Measurements from ENCODE around the gene CCDC190.
"Not testable (repeated sequence)": the region's sequence is repeated elsewhere in the genome, so short reads cannot be mapped to it uniquely, and the experiment has no call there.

The CCDC190 gene

GRCh38 chr1:162861101-162861500 is at the start of gene CCDC190:
TSS of gene CCDC190 (minus strand) at chr1:162861175. CDS start at chr1:162859646, 1,529 bp downstream.
- DNase-seq (ENCODE audit: low read depth in 2 of 3, low spot score in 1 of 3), result no peak

GRCh38 chr1:162910161-162910560 is 49.2 kb upstream of the CCDC190 start:
- DNase-seq (ENCODE audit: low read depth in 2 of 3, low spot score in 1 of 3), result no peak

GRCh38 chr1:162908780-162909179 is 47.8 kb upstream of the CCDC190 start:
- DNase-seq (ENCODE audit: low read depth in 2 of 3, low spot score in 1 of 3), result no peak

GRCh38 chr1:162908236-162908635 is 47.3 kb upstream of the CCDC190 start:
- DNase-seq (ENCODE audit: low read depth in 2 of 3, low spot score in 1 of 3), result no peak

- DNase-seq (ENCODE audit: low read depth in 2 of 3, low spot score in 1 of 3), result no peak
Observed at GRCh38 chr1:162906485-162906884, 45.5 kb upstream of the CCDC190 start.

GRCh38 chr1:162905174-162906158 is 44.5 kb upstream of the CCDC190 start:
- no peak for DNase-seq (ENCODE audit: low read depth in 2 of 3, low spot score in 1 of 3)

- no peak for DNase-seq (ENCODE audit: low read depth in 2 of 3, low spot score in 1 of 3)
Observed at GRCh38 chr1:162904579-162904978, 43.6 kb upstream of the CCDC190 start.

- DNase-seq (ENCODE audit: low read depth in 2 of 3, low spot score in 1 of 3), result no peak
Observed at GRCh38 chr1:162904023-162904422, 43.0 kb upstream of the CCDC190 start.

GRCh38 chr1:162903246-162903645 is 42.3 kb upstream of the CCDC190 start:
- DNase-seq (ENCODE audit: low read depth in 2 of 3, low spot score in 1 of 3), result no peak

GRCh38 chr1:162902416-162902815 is 41.4 kb upstream of the CCDC190 start:
- DNase-seq (ENCODE audit: low read depth in 2 of 3, low spot score in 1 of 3), result no peak

GRCh38 chr1:162901243-162901642 is 40.3 kb upstream of the CCDC190 start:
- DNase-seq (ENCODE audit: low read depth in 2 of 3, low spot score in 1 of 3), result no peak

- DNase-seq (ENCODE audit: low read depth in 2 of 3, low spot score in 1 of 3), result no peak
Observed at GRCh38 chr1:162899422-162900146, 38.6 kb upstream of the CCDC190 start.

GRCh38 chr1:162893612-162893908 is 32.6 kb upstream of the CCDC190 start:
- DNase-seq (ENCODE audit: low read depth in 2 of 3, low spot score in 1 of 3), result no peak

- no peak for DNase-seq (ENCODE audit: low read depth in 2 of 3, low spot score in 1 of 3)
Observed at GRCh38 chr1:162892906-162893611, 32.1 kb upstream of the CCDC190 start.

- no peak for DNase-seq (ENCODE audit: low read depth in 2 of 3, low spot score in 1 of 3)
Observed at GRCh38 chr1:162889989-162890388, 29.0 kb upstream of the CCDC190 start.

- no peak for DNase-seq (ENCODE audit: low read depth in 2 of 3, low spot score in 1 of 3)
Observed at GRCh38 chr1:162886705-162887104, 25.7 kb upstream of the CCDC190 start.

- DNase-seq (ENCODE audit: low read depth in 2 of 3, low spot score in 1 of 3), result no peak
Observed at GRCh38 chr1:162885265-162885664, 24.3 kb upstream of the CCDC190 start.

- DNase-seq (ENCODE audit: low read depth in 2 of 3, low spot score in 1 of 3), result no peak
Observed at GRCh38 chr1:162884831-162885230, 23.9 kb upstream of the CCDC190 start.

GRCh38 chr1:162882248-162882674 is 21.3 kb upstream of the CCDC190 start:
- no peak for DNase-seq (ENCODE audit: low read depth in 2 of 3, low spot score in 1 of 3)

- no peak for DNase-seq (ENCODE audit: low read depth in 2 of 3, low spot score in 1 of 3)
Observed at GRCh38 chr1:162881590-162881989, 20.6 kb upstream of the CCDC190 start.

GRCh38 chr1:162880617-162881016 is 19.6 kb upstream of the CCDC190 start:
- DNase-seq (ENCODE audit: low read depth in 2 of 3, low spot score in 1 of 3), result not testable (repeated sequence)

All from stimulated activated CD4-positive, alpha-beta T cell treated with anti-CD3 and anti-CD28 coated beads, Interleukin-12 subunit alpha, Interleukin-12 subunit beta, amount 100 ng/mL, for 48 hours (primary cell).